Measurements from ENCODE around the gene EPN3.

GRCh38 chr17:50529849-50530248, 2.7 kb upstream of the EPN3 start:
- TF ChIP-seq L3MBTL2 (conservative IDR thresholded peaks at IDR 0.05) (no peak), TARDBP (IDR thresholded peaks at IDR 0.05) (no peak), ELF4 (IDR thresholded peaks at IDR 0.05) (no peak), BHLHE40 (IDR thresholded peaks at IDR 0.05; ENCODE audit: borderline replicate concordance) (no peak), SUZ12 (IDR thresholded peaks at IDR 0.05) (no peak), HDGF (IDR thresholded peaks at IDR 0.05; ENCODE audit: borderline replicate concordance) (no peak), PKNOX1 (IDR thresholded peaks at IDR 0.05) (no peak)

Data from HEK293T (cell line).